GM12873 (cell line): ENCODE results near the gene LSAMP.

ENCODE experiments used
- CTCF ChIP-seq: IDR thresholded peaks from 2 replicates; pipeline ENCODE4 v1.5.1; 2012; ENCODE audit warnings: low read depth, mild to moderate bottlenecking, moderate library complexity, low read length, control low read depth; ENCODE audit not compliant: insufficient read depth; ENCODE audit errors: missing control alignments

The LSAMP gene

GRCh38 chr3:116429479-116430269 lies 15.6 kb downstream of the LSAMP start:
- no peak for TF ChIP-seq CTCF

- no peak for TF ChIP-seq CTCF
Observed at GRCh38 chr3:116426036-116426435, 19.3 kb downstream of the LSAMP start.

GRCh38 chr3:116425126-116425525 lies 20.2 kb downstream of the LSAMP start:
- no peak for TF ChIP-seq CTCF

- TF ChIP-seq CTCF: no peak
Observed at GRCh38 chr3:116423945-116424344, 21.3 kb downstream of the LSAMP start.

GRCh38 chr3:116423374-116423773 lies 21.9 kb downstream of the LSAMP start:
- TF ChIP-seq CTCF: no peak

GRCh38 chr3:116417151-116417550 lies 28.1 kb downstream of the LSAMP start:
- no peak for TF ChIP-seq CTCF

GRCh38 chr3:116413319-116413718 lies 32.0 kb downstream of the LSAMP start:
- peak; percentile 6 for TF ChIP-seq CTCF
